HG03575 (cell line): ENCODE measurements around the gene TSR2.

Experiments used
- ATAC-seq: cut with Tn5 transposase; IDR thresholded peaks from one replicate; pipeline ENCODE4 v1.9.1; 2021; ENCODE audit not compliant: unreplicated experiment, insufficient number of reproducible peaks, low FRiP score; ENCODE audit errors: extremely low read depth

Gene TSR2

GRCh38 chrX:54439960-54440871 lies at the start of gene TSR2:
Gene TSR2 (plus strand): TSS chrX:54440404. CDS start chrX:54440422, 18 bp downstream.
- ATAC-seq = peak; percentile 64

- no peak for ATAC-seq
Observed at GRCh38 chrX:54397113-54397512, 43.1 kb upstream of the TSR2 start.

- no peak for ATAC-seq
Observed at GRCh38 chrX:54407266-54407665, 32.9 kb upstream of the TSR2 start.

GRCh38 chrX:54411732-54412131 lies 28.5 kb upstream of the TSR2 start:
- ATAC-seq = no peak

GRCh38 chrX:54413753-54414152 lies 26.5 kb upstream of the TSR2 start:
- no peak for ATAC-seq

GRCh38 chrX:54415534-54416350 lies 24.5 kb upstream of the TSR2 start:
- ATAC-seq = no peak

- ATAC-seq = no peak
Observed at GRCh38 chrX:54416965-54417364, 23.2 kb upstream of the TSR2 start.

- no peak for ATAC-seq
Observed at GRCh38 chrX:54419559-54420302, 20.5 kb upstream of the TSR2 start.

- no peak for ATAC-seq
Observed at GRCh38 chrX:54422168-54422567, 18.0 kb upstream of the TSR2 start.

- no peak for ATAC-seq
Observed at GRCh38 chrX:54423161-54423888, 16.9 kb upstream of the TSR2 start.

- no peak for ATAC-seq
Observed at GRCh38 chrX:54427837-54428424, 12.3 kb upstream of the TSR2 start.

- ATAC-seq = no peak
Observed at GRCh38 chrX:54430519-54430918, 9.7 kb upstream of the TSR2 start.

- ATAC-seq = no peak
Observed at GRCh38 chrX:54435121-54435520, 5.1 kb upstream of the TSR2 start.

- no peak for ATAC-seq
Observed at GRCh38 chrX:54442790-54443189, 2.6 kb downstream of the TSR2 start.

- ATAC-seq = no peak
Observed at GRCh38 chrX:54444752-54445151, 4.5 kb downstream of the TSR2 start.

- ATAC-seq = no peak
Observed at GRCh38 chrX:54446084-54446483, 5.9 kb downstream of the TSR2 start.

- no peak for ATAC-seq
Observed at GRCh38 chrX:54447461-54447860, 7.3 kb downstream of the TSR2 start.

- no peak for ATAC-seq
Observed at GRCh38 chrX:54449929-54450328, 9.7 kb downstream of the TSR2 start.
